Mesothelial cell of epicardium (in vitro differentiated cells): ENCODE results near the gene HPCAL1. TPM values are rescaled to one million over a fixed set of nuclear protein-coding genes. Genes with fewer than 3 reads are reported as not detected.

Experiments used
- DNase-seq, 2 experiments: peaks; one replicate each; pipeline ENCODE4 v3.0.0; 2021; ENCODE audit warnings: low spot score in 2 of 2; ENCODE audit not compliant: unreplicated experiment in 2 of 2
- H3K27ac Mint-ChIP-seq: 2 replicates; pipeline ENCODE4 v1.8.0; 2021; ENCODE audit warnings: mixed read lengths
- H3K27me3 Mint-ChIP-seq: 2 replicates; pipeline ENCODE4 v1.8.0; 2021; ENCODE audit warnings: low read depth, mixed read lengths
- H3K36me3 Mint-ChIP-seq: 2 replicates; pipeline ENCODE4 v1.8.0; 2021; ENCODE audit warnings: mixed read lengths
- H3K4me1 Mint-ChIP-seq: 2 replicates; pipeline ENCODE4 v1.8.0; 2021; ENCODE audit warnings: mixed read lengths
- H3K4me3 Mint-ChIP-seq: 2 replicates; pipeline ENCODE4 v1.8.0; 2021; ENCODE audit warnings: mild to moderate bottlenecking, moderate library complexity, mixed read lengths
- H3K9me3 Mint-ChIP-seq: 2 replicates; pipeline ENCODE4 v1.8.0; 2021; ENCODE audit warnings: mixed read lengths
- CTCF ChIP-seq: fragments of 200-600 bp; sonication (generic); IDR thresholded peaks from one replicate; pipeline ENCODE4 v1.5.0; 2021; ENCODE audit warnings: antibody characterized with exemption; ENCODE audit not compliant: unreplicated experiment
- total RNA-seq: library from RNA; stranded (reverse); gene quantifications from 3 replicates; pipeline ENCODE4 v1.2.1, GENCODE V29; 2021

The HPCAL1 gene
- total RNA-seq, 1 donor from 2014 or later: 17.5 TPM

- H3K27ac Mint-ChIP-seq: no peak overlapping the region
- H3K27me3 Mint-ChIP-seq: no peaks in the 10 kb centered on the region
Observed at GRCh38 chr2:10390369-10390801, 87.7 kb downstream of the HPCAL1 start.

GRCh38 chr2:10392100-10392499 is 89.4 kb downstream of the HPCAL1 start:
- no peaks in the 10 kb centered on the region for H3K27me3 Mint-ChIP-seq

More at GRCh38 chr2:10390369-10390801, 87.7 kb downstream of the HPCAL1 start:
- TF ChIP-seq CTCF: no peak
- H3K9me3 Mint-ChIP-seq: no peaks in the 10 kb centered on the region
- no peak overlapping the region for H3K4me3 Mint-ChIP-seq
- no peaks in the 10 kb centered on the region for H3K36me3 Mint-ChIP-seq
- peaks cover 2% of the 10 kb centered on the region for H3K4me1 Mint-ChIP-seq
- DNase-seq: no peak

GRCh38 chr2:10392548-10392947 is 89.8 kb downstream of the HPCAL1 start:
- no peak for TF ChIP-seq CTCF
- no peak for DNase-seq
- H3K27ac Mint-ChIP-seq: peak overlapping the region; percentile 9
- no peaks in the 10 kb centered on the region for H3K9me3 Mint-ChIP-seq
- H3K4me3 Mint-ChIP-seq: no peak overlapping the region
- no peaks in the 10 kb centered on the region for H3K27me3 Mint-ChIP-seq
- H3K4me1 Mint-ChIP-seq: peaks cover 2% of the 10 kb centered on the region
- no peaks in the 10 kb centered on the region for H3K36me3 Mint-ChIP-seq

More at GRCh38 chr2:10392100-10392499, 89.4 kb downstream of the HPCAL1 start:
- no peaks in the 10 kb centered on the region for H3K36me3 Mint-ChIP-seq
- no peak for TF ChIP-seq CTCF
- no peak overlapping the region for H3K4me3 Mint-ChIP-seq
- H3K4me1 Mint-ChIP-seq: peaks cover 2% of the 10 kb centered on the region
- H3K27ac Mint-ChIP-seq: no peak overlapping the region
- no peaks in the 10 kb centered on the region for H3K9me3 Mint-ChIP-seq
- no peak for DNase-seq

GRCh38 chr2:10392951-10393639 is 90.4 kb downstream of the HPCAL1 start:
- H3K4me1 Mint-ChIP-seq: peaks cover 2% of the 10 kb centered on the region
- TF ChIP-seq CTCF: no peak
- no peaks in the 10 kb centered on the region for H3K27me3 Mint-ChIP-seq
- H3K9me3 Mint-ChIP-seq: no peaks in the 10 kb centered on the region
- no peak for DNase-seq
- peak overlapping the region; percentile 9 for H3K27ac Mint-ChIP-seq
- no peaks in the 10 kb centered on the region for H3K36me3 Mint-ChIP-seq
- no peak overlapping the region for H3K4me3 Mint-ChIP-seq

GRCh38 chr2:10393640-10393982 is 90.9 kb downstream of the HPCAL1 start:
- Mint-ChIP-seq H3K27me3 (no peaks in the 10 kb centered on the region), H3K9me3 (no peaks in the 10 kb centered on the region), H3K4me1 (peaks cover 2% of the 10 kb centered on the region), H3K36me3 (no peaks in the 10 kb centered on the region), H3K27ac (no peak overlapping the region), H3K4me3 (no peak overlapping the region)
- no peak for TF ChIP-seq CTCF
- DNase-seq: no peak
